Measurements from ENCODE around the gene DNAJA2.
"Not testable (repeated sequence)": the region's sequence is repeated elsewhere in the genome, so short reads cannot be mapped to it uniquely, and the experiment has no call there.

DNAJA2 gene

GRCh38 chr16:47013910-47014309 is 40.4 kb upstream of the DNAJA2 start:
- Histone ChIP-seq H3K4me3 (ENCODE audit: low read depth, low read length) (no peak overlapping the region), H3K27ac (ENCODE audit: extremely low read depth, low read depth, low read length) (no peak overlapping the region), H3K9me3 (ENCODE audit: control insufficient read depth, insufficient read depth, low read depth, low read length) (no peaks in the 10 kb centered on the region), H3K4me1 (ENCODE audit: control insufficient read depth, insufficient read depth, low read length) (no peaks in the 10 kb centered on the region), H3K36me3 (ENCODE audit: control insufficient read depth in 2 of 2, insufficient read depth in 1 of 2, low read length in 2 of 2) (no peaks in the 10 kb centered on the region; a peak in 1 of 3 replicates)
- ChIA-PET POLR2A (no interaction called here), CTCF (no interaction called here)
- TF ChIP-seq ELK4 (IDR thresholded peaks at IDR 0.05; ENCODE audit: borderline replicate concordance, low read depth, low read length) (no peak), ZNF785 (tag by site-specific recombination; IDR thresholded peaks at IDR 0.05) (no peak)

GRCh38 chr16:47013172-47013571 is 39.7 kb upstream of the DNAJA2 start:
- H3K4me1 ChIP-seq (ENCODE audit: control insufficient read depth, insufficient read depth, low read length) = no peaks in the 10 kb centered on the region
- ChIA-PET CTCF (no interaction called here), POLR2A (no interaction called here)
- H3K9me3 ChIP-seq (ENCODE audit: control insufficient read depth, insufficient read depth, low read depth, low read length) = no peaks in the 10 kb centered on the region
- no peak overlapping the region for H3K27ac ChIP-seq (ENCODE audit: extremely low read depth, low read depth, low read length)
- H3K4me3 ChIP-seq (ENCODE audit: low read depth, low read length) = no peak overlapping the region
- no peaks in the 10 kb centered on the region for H3K36me3 ChIP-seq (ENCODE audit: control insufficient read depth in 2 of 2, insufficient read depth in 1 of 2, low read length in 2 of 2)
- TF ChIP-seq ZNF341 (tag by site-specific recombination; IDR thresholded peaks at IDR 0.05; ENCODE audit: low read depth) (no peak), GLI2 (tag by site-specific recombination; IDR thresholded peaks at IDR 0.05; ENCODE audit: borderline replicate concordance, low read depth) (no peak), ZNF776 (tag by site-specific recombination; IDR thresholded peaks at IDR 0.05; ENCODE audit: borderline replicate concordance) (no peak), ZNF704 (tag by site-specific recombination; IDR thresholded peaks at IDR 0.05) (no peak)

- H3K27ac ChIP-seq (ENCODE audit: extremely low read depth, low read depth, low read length); H3K4me3 ChIP-seq (ENCODE audit: low read depth, low read length); H3K9me3 ChIP-seq (ENCODE audit: control insufficient read depth, insufficient read depth, low read depth, low read length); POLR2A ChIA-PET; H3K4me1 ChIP-seq (ENCODE audit: control insufficient read depth, insufficient read depth, low read length); H3K36me3 ChIP-seq (ENCODE audit: control insufficient read depth in 2 of 2, insufficient read depth in 1 of 2, low read length in 2 of 2): not testable (repeated sequence)
- CTCF ChIA-PET = interaction anchor here (0.6 to 0.7 kb wide), 2 partner anchors 81 to 1106 kb away, joined by 3 read pairs; no protein-coding TSS in a partner anchor
Observed at GRCh38 chr16:47010812-47011211, 37.3 kb upstream of the DNAJA2 start.

GRCh38 chr16:47008612-47009011 is 35.1 kb upstream of the DNAJA2 start:
- TF ChIP-seq PRDM1 (tag by site-specific recombination; IDR thresholded peaks at IDR 0.05) (no peak), ZNF2 (tag by site-specific recombination; IDR thresholded peaks at IDR 0.05) (no peak), KLF10 (tag by site-specific recombination; IDR thresholded peaks at IDR 0.05) (no peak), TSHZ1 (tag by site-specific recombination; IDR thresholded peaks at IDR 0.05; ENCODE audit: borderline replicate concordance) (no peak), SCRT1 (tag by site-specific recombination; IDR thresholded peaks at IDR 0.05; ENCODE audit: borderline replicate concordance) (no peak), ZNF747 (tag by site-specific recombination; IDR thresholded peaks at IDR 0.05) (no peak), ZNF10 (tag by site-specific recombination; IDR thresholded peaks at IDR 0.05) (peak; percentile 92), ZNF529 (tag by site-specific recombination; IDR thresholded peaks at IDR 0.05; ENCODE audit: insufficient replicate concordance) (no peak)
- Histone ChIP-seq H3K9me3 (ENCODE audit: control insufficient read depth, insufficient read depth, low read depth, low read length) (no peaks in the 10 kb centered on the region), H3K4me1 (ENCODE audit: control insufficient read depth, insufficient read depth, low read length) (no peaks in the 10 kb centered on the region), H3K4me3 (ENCODE audit: low read depth, low read length) (no peak overlapping the region), H3K27ac (ENCODE audit: extremely low read depth, low read depth, low read length) (no peak overlapping the region), H3K36me3 (ENCODE audit: control insufficient read depth in 2 of 2, insufficient read depth in 1 of 2, low read length in 2 of 2) (no peaks in the 10 kb centered on the region)
- POLR2A ChIA-PET = no interaction called here
- CTCF ChIA-PET = no interaction called here

All from HEK293 (cell line).